ENCODE data around the gene NUFIP2.

Gene NUFIP2

DNA sequence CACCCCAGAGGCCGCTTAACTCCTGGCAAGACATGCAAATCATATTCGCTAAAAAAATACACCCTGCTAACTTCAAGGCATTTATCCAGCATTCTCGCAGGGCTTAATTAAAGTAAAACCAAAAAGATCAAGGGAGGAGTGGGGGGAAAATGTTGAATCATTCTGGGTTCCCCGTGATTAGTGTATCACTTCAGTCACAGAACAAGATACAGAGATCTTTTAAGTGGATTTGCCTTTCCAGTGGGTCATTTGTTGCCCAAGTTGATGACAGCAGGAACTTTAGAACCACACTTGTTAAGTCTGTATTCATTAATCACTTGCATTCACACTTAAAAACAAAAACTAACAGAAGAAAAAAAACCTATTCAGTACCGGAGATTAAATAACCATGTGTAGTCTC is 30.0 kb downstream of the NUFIP2 start:
- TF ChIP-seq, protein P1, sequence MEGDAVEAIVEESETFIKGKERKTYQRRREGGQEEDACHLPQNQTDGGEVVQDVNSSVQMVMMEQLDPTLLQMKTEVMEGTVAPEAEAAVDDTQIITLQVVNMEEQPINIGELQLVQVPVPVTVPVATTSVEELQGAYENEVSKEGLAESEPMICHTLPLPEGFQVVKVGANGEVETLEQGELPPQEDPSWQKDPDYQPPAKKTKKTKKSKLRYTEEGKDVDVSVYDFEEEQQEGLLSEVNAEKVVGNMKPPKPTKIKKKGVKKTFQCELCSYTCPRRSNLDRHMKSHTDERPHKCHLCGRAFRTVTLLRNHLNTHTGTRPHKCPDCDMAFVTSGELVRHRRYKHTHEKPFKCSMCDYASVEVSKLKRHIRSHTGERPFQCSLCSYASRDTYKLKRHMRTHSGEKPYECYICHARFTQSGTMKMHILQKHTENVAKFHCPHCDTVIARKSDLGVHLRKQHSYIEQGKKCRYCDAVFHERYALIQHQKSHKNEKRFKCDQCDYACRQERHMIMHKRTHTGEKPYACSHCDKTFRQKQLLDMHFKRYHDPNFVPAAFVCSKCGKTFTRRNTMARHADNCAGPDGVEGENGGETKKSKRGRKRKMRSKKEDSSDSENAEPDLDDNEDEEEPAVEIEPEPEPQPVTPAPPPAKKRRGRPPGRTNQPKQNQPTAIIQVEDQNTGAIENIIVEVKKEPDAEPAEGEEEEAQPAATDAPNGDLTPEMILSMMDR (IDR thresholded peaks at IDR 0.05; ENCODE audit: low read depth, low read length) = no peak
- Histone ChIP-seq H3K36me3 (peaks cover 40% of the 10 kb centered on the region), H3K4me3 (ENCODE audit: low read depth, low read length) (no peak overlapping the region), H3K9me3 (no peaks in the 10 kb centered on the region), H3K4me1 (no peaks in the 10 kb centered on the region), H3K27me3 (no peaks in the 10 kb centered on the region)
- DNase-seq = no peak

DNA sequence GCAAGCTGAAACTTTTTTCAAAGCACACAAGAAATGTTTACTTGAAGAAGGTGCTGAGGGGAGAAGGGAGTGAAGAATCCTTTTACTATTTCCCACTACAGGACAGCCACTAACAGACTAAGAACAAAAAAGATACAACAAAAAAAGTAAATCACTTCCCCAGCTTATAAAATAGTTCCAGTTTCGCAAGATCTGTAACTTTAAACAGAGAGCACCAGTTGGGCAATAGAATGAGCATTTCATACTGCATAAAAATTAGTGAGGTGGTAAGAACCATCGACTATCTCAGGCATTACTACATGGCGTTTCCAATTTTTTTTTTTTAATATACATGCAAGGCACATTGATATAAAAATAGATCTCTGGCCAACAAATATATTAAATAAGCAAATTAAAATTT is 36.2 kb downstream of the NUFIP2 start:
- H3K4me1 ChIP-seq = no peaks in the 10 kb centered on the region
- peaks cover 19% of the 10 kb centered on the region; the same call in 1 of the 2 replicates for H3K36me3 ChIP-seq
- no peaks in the 10 kb centered on the region for H3K9me3 ChIP-seq
- H3K27me3 ChIP-seq = no peaks in the 10 kb centered on the region
- TF ChIP-seq, protein P1 (IDR thresholded peaks at IDR 0.05; ENCODE audit: low read depth, low read length) = no peak
- no peak overlapping the region for H3K4me3 ChIP-seq (ENCODE audit: low read depth, low read length)
- no peak for DNase-seq

DNA sequence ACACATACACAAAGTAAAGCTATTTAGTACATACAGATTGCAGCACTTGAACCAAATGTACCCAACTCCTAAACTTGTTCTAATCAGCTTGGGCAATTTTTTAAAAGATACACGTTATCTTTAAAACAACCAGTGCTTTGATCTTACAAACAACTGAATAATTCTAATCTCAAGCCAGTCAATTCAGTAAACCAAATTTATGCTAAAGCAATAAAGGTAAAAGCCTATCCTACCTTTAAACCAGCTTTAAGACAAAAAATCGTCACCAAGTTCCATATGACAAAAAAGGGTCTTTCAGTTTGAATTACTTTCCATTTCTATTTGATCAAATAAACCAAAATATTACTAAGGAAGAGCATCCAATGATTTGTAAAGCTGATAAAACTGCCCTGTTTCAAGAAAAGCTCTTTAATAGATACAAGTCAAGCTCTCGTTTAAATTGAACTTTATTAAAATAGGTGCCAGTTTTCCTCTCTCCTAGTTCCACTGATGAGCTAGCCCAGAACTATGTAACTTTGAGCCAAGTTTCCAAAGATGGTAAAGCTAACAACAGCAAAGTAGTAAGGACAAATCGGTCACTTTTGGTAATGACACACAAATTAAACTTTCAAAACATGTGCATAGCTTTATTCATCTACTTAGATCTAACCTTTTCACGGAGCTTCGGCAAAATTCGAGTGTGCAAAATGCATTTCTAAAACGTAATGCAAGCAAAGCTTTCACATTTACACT is 37.0 kb downstream of the NUFIP2 start:
- no peaks in the 10 kb centered on the region for H3K4me1 ChIP-seq
- H3K9me3 ChIP-seq = no peaks in the 10 kb centered on the region
- no peak overlapping the region for H3K4me3 ChIP-seq (ENCODE audit: low read depth, low read length)
- peaks cover 16% of the 10 kb centered on the region; the same call in 1 of the 2 replicates for H3K36me3 ChIP-seq
- TF ChIP-seq, protein P1 (IDR thresholded peaks at IDR 0.05; ENCODE audit: low read depth, low read length) = no peak
- DNase-seq = no peak
- H3K27me3 ChIP-seq = no peaks in the 10 kb centered on the region

DNA sequence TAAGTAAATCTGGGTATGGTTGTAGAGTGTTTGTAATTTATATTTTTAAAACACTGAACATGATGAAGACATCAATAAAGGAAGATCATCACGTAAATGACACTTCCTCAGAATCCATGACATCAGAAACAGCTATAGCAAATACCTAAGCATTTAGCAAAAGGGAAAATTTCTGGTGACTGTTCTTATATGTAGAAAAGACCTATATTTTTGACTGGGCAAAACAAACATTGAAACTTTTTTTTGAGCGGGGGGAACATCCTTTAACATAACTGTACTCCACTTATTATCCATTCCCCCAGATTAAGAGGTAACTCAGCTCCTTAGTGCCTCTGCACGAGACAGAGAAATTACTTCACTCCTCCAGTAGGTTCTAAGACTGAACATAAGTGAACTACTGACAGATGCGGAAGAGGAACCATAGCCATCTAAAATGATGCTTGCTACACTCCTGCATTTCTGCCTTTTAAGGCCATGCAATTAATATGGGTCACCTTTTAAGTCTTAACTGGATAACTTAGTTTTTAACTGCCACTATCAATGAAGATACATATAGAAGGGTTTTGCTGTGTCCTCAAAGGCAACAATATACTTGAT is 37.9 kb downstream of the NUFIP2 start:
- Histone ChIP-seq H3K36me3 (peaks cover 12% of the 10 kb centered on the region; the same call in 1 of the 2 replicates), H3K9me3 (no peaks in the 10 kb centered on the region), H3K4me1 (no peaks in the 10 kb centered on the region), H3K27me3 (no peaks in the 10 kb centered on the region), H3K4me3 (ENCODE audit: low read depth, low read length) (no peak overlapping the region)
- TF ChIP-seq, protein P1 (IDR thresholded peaks at IDR 0.05; ENCODE audit: low read depth, low read length) = no peak
- DNase-seq = no peak

DNA sequence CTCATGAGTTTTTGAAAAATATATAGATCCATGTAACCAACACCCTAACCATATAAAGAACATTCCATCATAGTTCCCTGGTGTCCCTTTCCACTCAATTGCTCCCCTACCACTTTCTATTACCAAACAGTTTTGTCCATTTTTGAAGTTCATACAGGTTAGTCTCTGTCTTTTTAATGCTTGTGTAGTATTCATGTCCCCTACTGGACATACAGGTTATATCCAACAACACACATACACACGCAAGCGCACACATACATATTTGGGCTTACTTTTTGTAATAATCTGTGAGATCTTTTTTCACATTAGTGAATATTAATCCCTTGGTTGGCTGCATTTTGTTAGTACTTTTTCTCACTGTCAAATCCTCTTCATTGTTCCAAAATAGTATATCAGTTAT is 40.9 kb downstream of the NUFIP2 start:
- no peaks in the 10 kb centered on the region for H3K4me1 ChIP-seq
- no peaks in the 10 kb centered on the region for H3K9me3 ChIP-seq
- no peak overlapping the region for H3K4me3 ChIP-seq (ENCODE audit: low read depth, low read length)
- H3K27me3 ChIP-seq = no peaks in the 10 kb centered on the region
- no peak for DNase-seq
- TF ChIP-seq, protein P1 (IDR thresholded peaks at IDR 0.05; ENCODE audit: low read depth, low read length) = no peak
- H3K36me3 ChIP-seq = peaks cover 5% of the 10 kb centered on the region; the same call in 1 of the 2 replicates

Measured in BE2C (cell line).